Left kidney (tissue), 2 donors: Measurements from ENCODE around the gene SLC9A7. TPM values are rescaled to one million over a fixed set of nuclear protein-coding genes. Genes with fewer than 3 reads are reported as not detected.

ENCODE experiments used
- DNase-seq: peaks from one replicate; pipeline ENCODE4 v3.0.0-alpha.2; 2013
- polyA plus RNA-seq: library from polyadenylated mRNA; unstranded; fragments of 120-200 nt; gene quantifications from one replicate; pipeline ENCODE4 v1.2.1, GENCODE V29; 2013; ENCODE audit not compliant: insufficient read length

Gene SLC9A7
- polyA plus RNA-seq, 1 donor, result 4.6 TPM

- no peak for DNase-seq
Measured at GRCh38 chrX:46648660-46649059, 110.3 kb downstream of the SLC9A7 start.

GRCh38 chrX:46647251-46647650 lies 111.7 kb downstream of the SLC9A7 start:
- no peak for DNase-seq

GRCh38 chrX:46645614-46646013 lies 113.3 kb downstream of the SLC9A7 start:
- no peak for DNase-seq

- no peak for DNase-seq
Measured at GRCh38 chrX:46643636-46644035, 115.3 kb downstream of the SLC9A7 start.

- DNase-seq, result peak; percentile 36
Measured at GRCh38 chrX:46642145-46642544, 116.8 kb downstream of the SLC9A7 start.

GRCh38 chrX:46637938-46638337 lies 121.0 kb downstream of the SLC9A7 start:
- no peak for DNase-seq

GRCh38 chrX:46636223-46636622 lies 122.7 kb downstream of the SLC9A7 start:
- no peak for DNase-seq

GRCh38 chrX:46635186-46635585 lies 123.7 kb downstream of the SLC9A7 start:
- no peak for DNase-seq

- no peak for DNase-seq
Measured at GRCh38 chrX:46634577-46634976, 124.3 kb downstream of the SLC9A7 start.

GRCh38 chrX:46630141-46630540 lies 128.8 kb downstream of the SLC9A7 start:
- no peak for DNase-seq

GRCh38 chrX:46628460-46629371 lies 130.2 kb downstream of the SLC9A7 start:
- DNase-seq, result no peak

- DNase-seq, result peak; percentile 37
Measured at GRCh38 chrX:46627711-46628419, 131.1 kb downstream of the SLC9A7 start.

- no peak for DNase-seq
Measured at GRCh38 chrX:46627062-46627461, 131.9 kb downstream of the SLC9A7 start.

- no peak for DNase-seq
Measured at GRCh38 chrX:46626566-46626965, 132.4 kb downstream of the SLC9A7 start.

- no peak for DNase-seq
Measured at GRCh38 chrX:46624090-46624786, 134.7 kb downstream of the SLC9A7 start.

GRCh38 chrX:46621572-46621971 lies 137.3 kb downstream of the SLC9A7 start:
- no peak for DNase-seq

GRCh38 chrX:46620505-46620904 lies 138.4 kb downstream of the SLC9A7 start:
- DNase-seq, result no peak

GRCh38 chrX:46618947-46619346 lies 140.0 kb downstream of the SLC9A7 start:
- DNase-seq, result no peak

GRCh38 chrX:46617906-46618305 lies 141.0 kb downstream of the SLC9A7 start:
- no peak for DNase-seq

GRCh38 chrX:46611658-46612362 lies 147.1 kb downstream of the SLC9A7 start:
- no peak for DNase-seq

- no peak for DNase-seq
Measured at GRCh38 chrX:46610070-46610658, 148.8 kb downstream of the SLC9A7 start.

GRCh38 chrX:46607916-46608315 lies 151.0 kb downstream of the SLC9A7 start:
- no peak for DNase-seq
